AG04449 (cell line): ENCODE results near the gene DENND10.
"Not testable (repeated sequence)": the region's sequence is repeated elsewhere in the genome, so short reads cannot be mapped to it uniquely, and the experiment has no call there.

Experiments
- CTCF ChIA-PET: fragments of 350-600 bp; formaldehyde crosslinking; extraction: SDS; loops from one replicate; lab custom pipeline; 2021; ENCODE audit warnings: antibody characterized with exemption; lab: Yijun Ruan, JAX
- POLR2A ChIA-PET: fragments of 400-600, 350-600 bp; formaldehyde crosslinking; extraction: SDS; loops from one replicate; lab custom pipeline; 2020; ENCODE audit warnings: antibody characterized with exemption, inconsistent platforms; lab: Yijun Ruan, JAX
- DNase-seq: peaks from one replicate; pipeline ENCODE4 v3.0.0-alpha.2; 2010; ENCODE audit warnings: low read depth, low spot score
- H3K4me3 ChIP-seq: 2 replicates; pipeline ENCODE4 v1.5.1; 2011; ENCODE audit warnings: low read depth, mild to moderate bottlenecking, control low read depth, low read length
- TF ChIP-seq, protein P1 (sequence below): IDR thresholded peaks from one replicate; pipeline ENCODE4 v1.5.1; 2011; ENCODE audit warnings: mild to moderate bottlenecking, moderate library complexity, low read length, control low read depth, inconsistent platforms; ENCODE audit not compliant: insufficient read depth; ENCODE audit errors: missing control alignments

DENND10 gene

DNA sequence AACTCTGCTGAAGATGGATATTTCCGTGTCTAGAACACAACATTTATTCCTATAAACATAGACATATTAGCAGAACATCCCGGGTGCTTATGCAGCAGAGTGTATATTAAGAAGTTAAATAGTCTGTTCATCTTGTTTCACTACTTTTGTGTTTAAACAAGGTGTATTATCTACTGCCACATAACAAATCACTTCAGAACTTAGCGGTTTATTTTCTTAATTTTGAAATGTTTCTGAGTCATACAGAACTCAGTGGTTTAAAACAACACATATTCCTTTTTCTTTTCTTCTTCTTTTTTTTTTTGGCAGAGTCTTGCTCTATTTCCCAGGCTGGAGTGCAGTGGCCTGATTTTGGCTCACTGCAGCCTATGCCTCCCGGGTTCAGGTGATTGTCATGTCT, 25.8 kb downstream of the DENND10 start:
- no peak for DNase-seq
- H3K4me3 ChIP-seq, result no peak overlapping the region
- TF ChIP-seq, protein P1, sequence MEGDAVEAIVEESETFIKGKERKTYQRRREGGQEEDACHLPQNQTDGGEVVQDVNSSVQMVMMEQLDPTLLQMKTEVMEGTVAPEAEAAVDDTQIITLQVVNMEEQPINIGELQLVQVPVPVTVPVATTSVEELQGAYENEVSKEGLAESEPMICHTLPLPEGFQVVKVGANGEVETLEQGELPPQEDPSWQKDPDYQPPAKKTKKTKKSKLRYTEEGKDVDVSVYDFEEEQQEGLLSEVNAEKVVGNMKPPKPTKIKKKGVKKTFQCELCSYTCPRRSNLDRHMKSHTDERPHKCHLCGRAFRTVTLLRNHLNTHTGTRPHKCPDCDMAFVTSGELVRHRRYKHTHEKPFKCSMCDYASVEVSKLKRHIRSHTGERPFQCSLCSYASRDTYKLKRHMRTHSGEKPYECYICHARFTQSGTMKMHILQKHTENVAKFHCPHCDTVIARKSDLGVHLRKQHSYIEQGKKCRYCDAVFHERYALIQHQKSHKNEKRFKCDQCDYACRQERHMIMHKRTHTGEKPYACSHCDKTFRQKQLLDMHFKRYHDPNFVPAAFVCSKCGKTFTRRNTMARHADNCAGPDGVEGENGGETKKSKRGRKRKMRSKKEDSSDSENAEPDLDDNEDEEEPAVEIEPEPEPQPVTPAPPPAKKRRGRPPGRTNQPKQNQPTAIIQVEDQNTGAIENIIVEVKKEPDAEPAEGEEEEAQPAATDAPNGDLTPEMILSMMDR, result no peak
- ChIA-PET POLR2A (no interaction called here), CTCF (no interaction called here)

DNA sequence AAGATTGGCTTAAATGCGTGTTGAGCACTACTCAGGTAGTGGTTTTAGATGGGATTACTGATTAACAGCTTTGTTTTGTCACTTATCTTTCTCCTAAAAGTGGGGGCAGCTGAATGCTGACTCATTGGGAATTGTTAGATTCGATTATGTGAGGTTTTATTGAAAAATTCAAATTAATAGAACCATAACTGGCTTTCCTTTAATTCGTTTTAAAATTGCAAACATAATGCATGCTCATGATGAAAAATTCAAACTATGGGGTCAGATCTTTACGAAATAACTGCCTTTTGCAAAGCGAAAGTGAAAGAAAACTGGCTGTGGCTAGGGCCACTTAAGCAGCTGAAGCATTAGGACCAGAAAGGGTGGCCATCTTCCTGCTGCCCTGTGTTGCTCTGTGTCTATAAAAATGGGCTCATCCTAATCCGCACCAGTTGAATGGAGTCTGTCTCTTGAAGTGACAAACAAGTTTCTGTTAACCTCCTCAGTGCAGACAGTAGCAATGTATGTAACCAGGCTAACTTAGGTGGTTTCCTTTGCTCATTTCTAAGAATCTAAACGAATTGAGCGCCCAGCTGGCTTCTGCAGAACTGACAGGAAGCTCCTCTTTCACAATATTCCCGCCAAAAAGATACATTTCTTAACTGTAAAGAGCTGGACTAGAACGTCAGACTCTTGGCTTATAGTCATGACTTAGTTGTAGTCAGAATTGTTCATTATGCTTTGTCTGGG, 27.8 kb downstream of the DENND10 start:
- ChIA-PET POLR2A (interaction anchor here (1.1 kb wide), 1 partner anchor 8 kb away, joined by 3 read pairs; no protein-coding TSS in a partner anchor), CTCF (interaction anchor here (0.8 kb wide), 1 partner anchor 15 kb away, joined by 3 read pairs; no protein-coding TSS in a partner anchor)
- DNase-seq, result no peak
- TF ChIP-seq, protein P1, result no peak
- H3K4me3 ChIP-seq, result no peak overlapping the region

DNA sequence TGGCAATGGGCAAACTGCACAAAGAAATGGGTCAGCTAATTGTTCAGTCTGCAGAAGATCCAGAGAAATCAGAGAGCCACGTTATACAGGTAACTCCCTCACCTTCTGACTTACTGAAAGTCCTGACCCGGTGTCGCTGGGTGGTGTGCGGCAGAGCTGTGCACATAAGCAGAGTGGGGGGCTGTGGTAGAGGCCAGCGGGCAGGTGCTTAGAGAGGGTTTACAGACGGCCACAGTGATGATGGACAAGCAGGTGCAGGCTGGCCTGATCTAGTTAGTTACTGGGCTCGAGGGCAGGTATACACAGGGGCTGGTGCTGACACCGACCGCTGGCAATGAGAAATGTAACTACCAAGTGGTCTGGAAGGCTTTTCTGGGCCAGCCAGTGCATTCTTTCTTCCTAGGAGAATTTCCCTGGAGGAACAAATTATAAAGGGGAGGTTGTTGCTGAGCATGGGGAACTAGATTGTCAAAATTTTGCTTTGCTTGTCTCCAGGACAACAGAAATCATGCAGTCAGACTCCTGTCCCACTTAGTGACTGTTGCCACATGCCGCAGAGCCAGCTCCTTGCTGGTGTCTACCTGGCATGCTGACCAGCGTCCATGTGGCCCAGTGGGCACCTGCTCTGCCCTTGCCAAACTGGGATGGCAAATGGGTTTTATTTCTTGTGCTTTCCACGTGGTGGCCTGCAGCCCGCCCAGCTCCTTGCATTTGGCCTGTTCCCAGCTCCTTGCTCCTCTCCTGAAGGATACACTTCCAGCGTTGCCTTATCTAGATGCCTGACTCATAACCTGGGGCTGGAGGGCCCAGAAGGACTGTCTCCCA, 28.8 kb downstream of the DENND10 start:
- no peak for DNase-seq
- ChIA-PET POLR2A (interaction anchor here (1.0 kb wide), 1 partner anchor 28 kb away, joined by 4 read pairs; no protein-coding TSS in a partner anchor), CTCF (no interaction called here)
- H3K4me3 ChIP-seq, result no peak overlapping the region
- TF ChIP-seq, protein P1, result no peak

DNA sequence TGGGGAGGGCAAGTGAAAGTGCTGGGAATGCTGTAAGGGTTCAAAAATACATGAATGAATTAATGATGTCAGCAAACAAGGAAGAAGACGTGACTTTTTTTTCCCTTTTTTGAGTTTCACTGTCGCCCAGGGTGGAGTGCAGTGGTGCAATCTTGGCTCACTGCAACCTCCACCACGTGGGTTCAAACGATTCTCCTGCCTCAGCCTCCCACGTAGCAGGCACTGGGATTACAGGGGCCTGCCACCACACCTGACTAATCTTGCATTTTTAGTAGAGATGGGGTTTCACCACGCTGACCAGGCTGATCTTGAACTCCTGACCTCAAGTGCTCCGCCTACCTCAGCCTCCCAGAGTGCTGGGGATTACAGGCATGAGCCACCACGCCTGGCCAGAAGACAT, 30.0 kb downstream of the DENND10 start:
- no peak overlapping the region for H3K4me3 ChIP-seq
- DNase-seq, result no peak
- POLR2A ChIA-PET, result no interaction called here
- CTCF ChIA-PET, result no interaction called here
- TF ChIP-seq, protein P1, result no peak

DNA sequence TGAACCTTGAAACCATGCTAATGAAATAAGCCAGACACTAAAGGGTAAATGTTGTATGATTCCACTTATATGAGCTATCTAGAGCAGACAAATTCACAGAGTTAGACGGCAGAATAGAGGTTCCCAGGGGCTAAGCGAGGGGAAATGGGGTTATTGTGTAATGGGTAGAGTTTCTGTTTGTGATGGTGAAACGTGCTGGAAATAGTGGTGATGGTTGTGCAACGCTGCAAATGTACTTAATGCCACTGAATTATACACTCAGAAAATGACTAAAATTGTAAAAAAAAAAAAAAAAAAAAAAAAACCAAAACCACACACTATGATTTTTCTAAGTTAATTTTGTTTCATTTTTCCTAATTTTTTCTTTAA, 31.6 kb downstream of the DENND10 start:
- no peak overlapping the region for H3K4me3 ChIP-seq
- TF ChIP-seq, protein P1, result no peak
- ChIA-PET CTCF (no interaction called here), POLR2A (interaction anchor here (0.6 kb wide), 1 partner anchor 11 kb away, joined by 3 read pairs; no protein-coding TSS in a partner anchor)
- DNase-seq, result no peak

DNA sequence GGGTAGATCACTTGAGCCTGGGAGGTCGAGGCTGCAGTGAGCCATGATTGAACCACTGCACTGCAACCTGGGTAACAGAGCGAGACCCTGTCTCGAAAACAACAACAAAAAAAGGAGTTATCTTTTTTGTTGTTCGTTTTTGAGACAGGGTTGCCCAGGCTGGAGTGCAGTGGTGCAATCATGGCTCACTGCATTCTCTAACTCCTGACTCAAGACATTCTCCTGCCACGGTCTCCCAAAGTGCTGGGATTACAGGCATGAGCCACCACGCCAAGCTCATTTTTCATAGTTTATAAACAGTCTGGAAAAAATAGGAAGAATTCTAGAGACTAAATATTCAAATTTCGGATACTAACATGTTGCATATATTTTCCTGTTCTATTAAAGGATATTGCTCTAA, 32.2 kb downstream of the DENND10 start:
- POLR2A ChIA-PET, result no interaction called here
- H3K4me3 ChIP-seq, result no peak overlapping the region
- DNase-seq, result no peak
- TF ChIP-seq, protein P1, result no peak
- CTCF ChIA-PET, result no interaction called here

DNA sequence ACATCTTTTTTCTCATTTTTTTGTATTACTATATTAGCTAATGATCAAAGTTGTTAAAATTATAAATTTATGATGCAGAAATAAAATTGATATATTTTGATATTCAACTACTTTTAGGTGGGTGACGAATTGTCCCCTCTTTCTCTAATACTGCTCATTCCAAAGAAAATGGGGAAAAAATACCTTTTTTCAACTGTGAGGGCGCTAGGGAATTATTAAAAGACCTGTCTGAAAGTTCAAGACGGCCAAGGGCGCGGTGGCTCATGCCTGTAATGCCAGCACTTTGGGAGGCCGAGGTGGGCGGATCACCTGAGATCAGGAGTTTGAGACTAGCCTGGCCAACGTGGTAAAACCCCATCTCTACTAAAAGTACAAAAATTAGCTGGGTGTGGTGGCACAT, 34.0 kb downstream of the DENND10 start:
- H3K4me3 ChIP-seq, DNase-seq: not testable (repeated sequence)
- POLR2A ChIA-PET, result interaction anchor here (0.7 kb wide), 1 partner anchor 61 kb away, joined by 3 read pairs; no protein-coding TSS in a partner anchor
- CTCF ChIA-PET, result interaction anchor here (0.7 to 3.2 kb wide), 2 partner anchors 61 to 86 kb away, joined by 3 to 18 read pairs; no protein-coding TSS in a partner anchor
